ENCODE measurements around the gene TSPEAR.

Gene TSPEAR

DNA sequence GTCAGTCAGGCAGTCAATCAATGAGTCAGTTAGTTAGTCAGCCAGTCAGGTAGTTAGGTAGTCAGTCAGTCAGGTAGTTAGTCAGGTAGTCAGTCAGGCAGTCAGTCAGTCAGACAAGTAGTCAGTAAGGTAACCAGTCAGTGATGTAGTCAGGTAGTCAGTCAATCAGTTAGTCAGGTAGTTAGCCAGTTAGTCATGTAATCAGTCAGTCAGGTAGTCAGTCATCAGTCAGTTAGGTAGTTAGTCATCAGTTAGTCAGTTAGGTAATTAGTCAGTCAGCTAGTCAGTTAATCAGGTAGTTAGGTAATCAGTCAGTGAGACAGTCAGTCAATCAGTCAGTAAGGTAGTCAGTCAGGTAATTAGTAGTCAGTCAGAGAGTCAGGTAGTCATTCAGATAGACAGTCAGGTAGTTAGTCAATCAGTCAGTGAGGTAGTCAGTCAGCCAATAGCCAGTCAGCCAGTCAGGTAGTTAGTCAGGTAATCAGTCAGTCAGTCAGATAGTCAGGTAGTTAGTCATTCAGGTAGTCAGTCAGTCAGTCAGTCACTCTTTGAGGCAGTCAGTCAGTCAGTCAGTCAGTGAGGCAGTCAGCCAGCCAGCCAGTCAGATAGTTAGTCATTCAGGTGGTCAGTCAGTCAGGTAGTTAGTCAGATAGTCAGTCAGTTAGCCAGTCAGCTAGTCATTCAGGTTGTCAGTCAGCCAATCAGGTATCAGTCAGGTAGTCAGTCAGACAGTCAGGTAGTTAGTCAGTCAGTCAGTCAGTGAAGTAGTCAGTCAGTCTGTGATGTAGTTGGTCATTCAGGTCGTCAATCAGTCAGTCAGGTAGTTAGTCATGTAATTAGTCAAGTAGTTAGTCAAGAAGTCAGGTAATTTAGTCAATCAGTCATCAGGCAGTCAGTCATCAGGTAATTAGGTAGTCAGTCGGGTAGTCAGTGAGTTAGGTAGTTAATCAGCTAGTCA is 186.7 kb downstream of the TSPEAR start:
- no peak for DNase-seq

DNA sequence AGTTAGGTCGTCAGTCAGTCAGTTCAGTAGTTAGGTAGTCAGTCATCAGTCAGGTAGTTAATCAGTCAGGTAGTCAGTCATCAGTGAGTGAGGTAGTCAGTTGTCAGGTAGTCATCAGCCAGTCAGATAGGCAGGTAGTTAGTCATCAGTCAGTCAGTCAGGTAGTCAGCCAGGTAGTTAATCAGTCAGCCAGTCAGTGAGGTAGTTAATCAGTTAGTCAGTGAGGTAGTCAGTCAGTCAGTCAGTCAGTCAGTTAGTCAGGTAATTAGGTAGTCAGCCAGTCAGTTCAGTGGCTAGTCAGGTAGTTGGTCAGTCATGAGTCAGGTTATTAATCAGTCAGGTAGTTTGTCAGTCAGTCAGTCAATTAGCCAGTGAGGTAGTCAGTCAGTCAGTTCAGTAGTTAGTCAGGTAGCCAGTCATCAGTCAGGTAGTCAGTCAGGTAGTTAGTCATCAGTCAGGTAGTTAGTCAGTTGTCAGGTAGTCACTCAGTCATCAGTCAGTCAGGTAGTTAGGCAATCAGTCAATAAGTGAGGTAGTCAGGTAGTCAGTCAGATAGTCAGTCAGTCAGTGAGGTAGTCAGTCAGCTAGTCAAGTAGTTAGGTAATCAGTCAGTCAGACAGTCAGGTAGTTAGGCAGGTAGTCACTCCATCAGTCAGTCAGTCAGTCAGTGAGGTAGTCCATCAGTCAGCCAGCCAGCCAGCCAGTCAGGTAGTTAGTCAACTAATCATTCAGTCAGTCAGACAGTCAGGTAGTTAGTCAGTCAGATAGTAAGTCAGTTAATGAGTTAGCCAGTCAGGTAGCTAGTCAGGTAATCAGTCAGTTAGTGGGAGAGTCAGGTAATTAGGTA is 187.6 kb downstream of the TSPEAR start:
- DNase-seq: no peak

DNA sequence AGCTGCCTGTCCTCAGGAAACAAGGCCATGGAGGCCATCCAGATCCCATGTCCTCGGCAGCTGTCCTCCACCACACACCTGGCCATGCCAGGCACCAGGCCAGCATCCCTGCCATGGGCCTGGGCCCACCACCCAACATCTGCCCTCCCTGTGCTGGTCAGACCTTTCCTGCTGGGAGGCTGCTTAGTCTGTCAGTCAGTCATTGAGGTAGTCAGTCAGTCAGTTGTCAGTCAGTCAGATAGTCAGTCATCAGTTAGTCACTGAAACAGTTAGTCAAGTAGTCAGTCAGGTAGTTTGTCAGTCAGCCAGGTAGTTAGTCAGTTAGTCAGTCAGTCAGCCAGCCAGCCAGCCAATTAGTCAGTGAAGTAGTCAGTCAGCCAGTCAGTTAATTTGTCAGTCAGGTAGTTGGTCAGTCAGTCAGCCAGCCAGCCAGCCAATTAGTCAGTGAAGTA is 188.6 kb downstream of the TSPEAR start:
- no peak for DNase-seq

DNA sequence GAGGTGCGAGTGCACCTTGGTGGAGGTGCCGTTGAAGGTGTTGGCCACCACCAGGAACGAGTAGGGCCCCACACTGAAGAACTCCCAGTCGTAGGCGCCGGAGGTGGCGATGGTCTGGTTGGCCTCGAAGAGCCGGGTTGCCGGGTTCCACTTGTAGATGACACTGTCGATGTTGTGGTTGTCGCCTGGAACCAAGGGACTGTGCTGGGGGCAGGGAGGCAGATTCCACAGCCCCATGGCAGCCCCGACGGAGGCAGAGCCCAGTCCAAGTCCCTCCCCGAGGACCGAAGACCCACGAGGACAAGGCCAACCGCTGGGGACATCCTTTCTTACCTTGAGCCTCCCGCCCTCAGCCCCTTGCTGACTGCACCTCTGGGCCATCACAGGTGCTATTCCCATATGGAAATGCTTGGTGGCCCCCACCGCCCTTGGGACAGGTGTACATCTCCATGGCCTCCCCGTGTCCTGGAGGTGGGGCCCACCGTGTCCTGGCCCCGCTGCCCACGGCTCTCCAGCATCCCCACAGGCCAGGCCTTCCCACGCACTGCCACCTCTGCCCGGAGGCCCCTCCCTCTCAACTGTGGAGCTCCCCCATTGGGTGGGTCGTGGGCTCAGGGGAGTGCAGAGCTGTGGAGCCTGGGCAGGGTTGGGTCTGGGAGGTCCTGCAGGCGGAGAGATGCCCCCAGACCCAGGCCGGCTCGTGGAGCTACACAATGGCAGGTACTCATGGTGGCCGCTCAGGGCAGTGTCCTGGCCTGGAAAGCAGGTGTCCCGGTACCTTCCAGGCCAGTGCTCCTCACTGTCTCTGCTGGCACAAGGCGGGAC is 189.2 kb downstream of the TSPEAR start:
- DNase-seq: no peak

GRCh38 chr21:44521301-44521927 is 190.0 kb downstream of the TSPEAR start:
- DNase-seq: no peak

DNA sequence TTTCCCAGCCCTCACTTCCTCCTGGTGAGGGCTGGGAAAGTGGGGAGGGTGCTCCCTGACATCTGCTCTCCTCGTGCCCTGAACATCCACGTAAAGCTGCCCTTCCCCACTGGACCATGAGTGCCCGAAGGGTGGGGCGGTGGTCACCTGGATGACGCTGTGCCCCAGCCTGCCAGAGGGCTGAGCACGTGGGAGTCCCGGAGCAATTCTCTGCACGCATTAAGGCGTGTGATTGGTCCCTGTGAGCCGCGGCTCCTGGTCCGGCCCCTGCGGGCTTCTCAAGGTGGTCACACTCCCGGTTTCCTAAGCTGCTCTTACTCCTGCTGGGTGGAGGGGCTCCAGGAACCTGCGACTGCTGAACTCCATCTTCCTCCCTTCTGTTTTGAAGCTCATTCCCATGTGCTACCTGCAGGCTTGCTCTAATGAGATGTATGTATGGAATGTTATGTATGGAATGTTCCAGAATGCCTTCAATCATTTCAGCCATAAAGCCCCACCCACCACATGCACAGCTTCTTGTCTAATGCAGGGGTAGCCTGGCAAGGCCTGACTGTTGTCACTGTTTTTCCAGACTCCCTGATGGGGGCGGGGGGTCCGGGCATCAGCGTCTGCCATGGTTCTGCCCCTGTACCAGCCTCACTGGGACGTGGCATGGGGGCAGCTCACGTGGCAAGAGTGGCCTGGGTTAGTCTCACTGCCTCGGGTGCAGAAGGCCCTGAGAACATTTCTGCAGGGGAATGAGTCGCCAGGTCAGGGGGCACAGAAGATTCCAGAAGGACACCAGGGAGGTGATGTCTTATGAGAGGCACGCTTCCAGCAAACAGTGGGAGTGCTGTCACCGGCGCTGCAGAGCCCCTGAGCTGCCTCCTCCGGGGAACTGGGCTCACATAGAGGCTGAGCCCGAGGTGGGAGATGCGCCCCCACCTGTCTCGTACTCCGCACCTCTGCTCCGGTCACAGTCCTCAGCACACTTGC is 190.8 kb downstream of the TSPEAR start:
- no peak for DNase-seq

- DNase-seq: no peak
Observed at GRCh38 chr21:44519346-44520325, 191.7 kb downstream of the TSPEAR start.

- DNase-seq: no peak
Observed at GRCh38 chr21:44518686-44519085, 192.7 kb downstream of the TSPEAR start.

DNA sequence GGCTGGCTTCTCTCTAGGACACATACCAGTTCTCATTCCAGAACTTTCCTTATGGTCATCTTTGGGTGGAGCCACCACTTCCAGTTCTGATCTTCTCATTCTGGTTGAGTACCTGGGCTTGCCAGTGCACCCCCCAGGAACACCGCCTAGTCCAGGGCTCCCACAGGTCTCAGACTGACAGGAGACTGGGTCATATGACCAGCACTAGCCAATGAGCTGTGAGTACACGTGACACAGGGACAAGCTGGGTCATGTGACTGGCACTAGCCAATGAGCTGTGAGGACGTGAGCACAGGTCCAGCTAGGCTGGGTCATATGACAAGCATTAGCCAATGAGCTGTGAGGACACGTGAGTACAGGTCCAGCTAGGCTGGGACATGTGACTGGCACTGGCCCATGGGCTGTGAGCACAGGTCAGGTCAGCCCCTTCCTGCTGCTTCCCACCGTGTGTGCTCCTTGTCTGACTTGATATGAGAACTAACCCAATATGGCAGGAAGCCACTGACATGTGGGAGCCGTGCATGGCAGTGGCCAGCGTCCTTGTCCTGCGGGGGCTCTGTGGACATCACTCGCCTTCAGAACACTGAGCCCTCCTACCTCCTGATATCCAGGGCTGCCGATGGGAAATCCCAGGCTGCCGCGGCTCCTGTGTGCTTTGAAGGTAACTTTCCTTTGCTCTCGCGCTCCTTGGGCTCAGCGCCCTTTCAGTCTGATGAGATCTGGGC is 194.0 kb downstream of the TSPEAR start:
- DNase-seq: no peak

DNA sequence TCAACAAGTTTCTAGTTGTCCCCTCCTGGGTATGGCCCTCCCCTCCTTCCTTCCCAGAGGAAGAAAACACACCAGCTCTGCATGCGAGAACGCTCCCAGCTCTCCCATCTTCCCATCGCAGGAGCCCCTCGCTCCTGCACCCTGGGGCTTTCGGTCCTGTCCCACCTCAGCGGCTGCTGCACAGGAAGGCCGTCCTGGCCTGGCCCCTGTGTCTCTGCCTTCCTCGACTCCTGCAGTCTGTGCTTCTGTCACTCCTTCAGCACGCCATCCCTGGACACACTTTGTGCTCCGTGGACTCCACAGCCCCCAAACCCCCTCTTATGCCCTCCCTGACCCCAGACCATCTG is 194.6 kb downstream of the TSPEAR start:
- DNase-seq: no peak

- no peak for DNase-seq
Observed at GRCh38 chr21:44516342-44516741, 195.0 kb downstream of the TSPEAR start.

- DNase-seq: no peak
Observed at GRCh38 chr21:44515359-44516165, 195.8 kb downstream of the TSPEAR start.

- DNase-seq: no peak
Observed at GRCh38 chr21:44514746-44515358, 196.5 kb downstream of the TSPEAR start.

DNA sequence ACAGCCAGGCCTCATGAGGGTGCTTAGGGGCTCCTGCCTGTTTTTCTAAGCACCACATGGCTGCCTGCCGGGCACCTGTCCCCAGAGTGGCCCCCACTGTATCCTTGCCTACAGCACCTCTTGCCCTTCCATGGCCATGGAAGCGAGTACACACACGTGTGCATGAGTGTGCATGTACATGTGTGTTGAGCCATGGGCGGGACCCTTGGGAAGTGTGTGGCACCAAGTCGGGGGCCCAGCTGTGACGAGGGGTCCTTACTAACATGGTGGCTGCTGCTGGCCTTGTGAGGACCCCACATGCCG is 197.2 kb downstream of the TSPEAR start:
- DNase-seq: no peak

GRCh38 chr21:44513389-44514217 is 197.8 kb downstream of the TSPEAR start:
- DNase-seq: no peak

GRCh38 chr21:44512496-44513388 is 198.6 kb downstream of the TSPEAR start:
- no peak for DNase-seq
